Measurements from ENCODE around the gene TH. TPM values are rescaled to one million over a fixed set of nuclear protein-coding genes. Genes with fewer than 3 reads are reported as not detected.
A peak's percentile ranks its signal among the peaks of the same experiment; 100 is the strongest.

TH gene
- total and polyA plus RNA-seq, 2 of the 4 experiments (the other 2 are of a cell fraction): 0.10 TPM; not detected in 1

GRCh38 chr11:2122222-2122906, 49.3 kb downstream of the TH start:
- intact Hi-C loops (cut with micrococcal nuclease): loop anchor here (2.0 to 5.0 kb wide), 2 partner anchors 26 to 45 kb away; no protein-coding TSS in a partner anchor
- Histone ChIP-seq H2AFZ (replicated peaks; ENCODE audit: low read length, poor library complexity) (peak overlapping the region; percentile 36), H3K18ac (ENCODE audit: low read depth, low read length) (peak overlapping the region; percentile 38; the same call in 1 of the 2 replicates), H4K91ac (ENCODE audit: insufficient read depth, low read depth, low read length) (peak overlapping the region; percentile 84), H2AK9ac (replicated peaks; ENCODE audit: low read depth, low read length, poor library complexity) (peak overlapping the region; percentile 67), H3K27ac (ENCODE audit: insufficient read depth, low read length) (peak overlapping the region; percentile 12; the same call in 1 of the 2 replicates), H3K4ac (ENCODE audit: low read depth, low read length) (peak overlapping the region; percentile 80), H3K56ac (ENCODE audit: extremely low read depth, insufficient read depth, low read length) (no peak overlapping the region; the same call in 1 of the 2 replicates), H2BK20ac (ENCODE audit: low read depth, low read length) (peak overlapping the region; percentile 48; the same call in 1 of the 2 replicates), H4K20me1 (ENCODE audit: insufficient read depth, low read length) (no peaks in the 10 kb centered on the region), H4K5ac (ENCODE audit: low read depth, low read length) (peak overlapping the region; percentile 24; the same call in 1 of the 2 replicates), H3K79me1 (ENCODE audit: low read depth in 1 of 2, low read length in 2 of 2) (no peaks in the 10 kb centered on the region), H2BK5ac (ENCODE audit: low read depth, low read length, poor library complexity, severe bottlenecking) (no peak overlapping the region), H3K14ac (replicated peaks; ENCODE audit: low read depth, low read length) (peak overlapping the region; percentile 4; the same call in 1 of the 2 replicates), H3K23ac (ENCODE audit: low read depth, low read length) (no peak overlapping the region; the same call in 1 of the 2 replicates), H2BK120ac (ENCODE audit: low read depth, low read length) (peak overlapping the region; percentile 86), H3K9me1 (ENCODE audit: insufficient read depth, low read length) (no peaks in the 10 kb centered on the region), H3K9ac (ENCODE audit: low read depth, low read length) (0 out of 2 replicates have a peak overlapping the region, but pooled peaks have one; percentile 32), H4K8ac (ENCODE audit: low read depth in 2 of 2, low read length in 2 of 2) (peak overlapping the region; percentile 53 to 79; a peak in 2 of 4 replicates), H3K4me1 (ENCODE audit: control insufficient read depth, insufficient read depth, low read length) (peaks cover 11% of the 10 kb centered on the region), H2BK15ac (ENCODE audit: low read depth, low read length) (no peak overlapping the region; the same call in 2 of the 3 replicates), H3K4me3 (ENCODE audit: insufficient read depth, low read depth, low read length) (no peak overlapping the region), H3K4me2 (ENCODE audit: low read depth, low read length) (peak overlapping the region; percentile 10; the same call in 1 of the 2 replicates), H3K36me3 (ENCODE audit: control insufficient read depth, insufficient read depth, low read length) (no peaks in the 10 kb centered on the region), H3K27me3 (ENCODE audit: control insufficient read depth, insufficient read depth, low read length) (peaks cover 13% of the 10 kb centered on the region), H2AK5ac (ENCODE audit: low read depth, low read length) (peak overlapping the region; percentile 46; the same call in 1 of the 2 replicates), H3K9me3 (ENCODE audit: control insufficient read depth, insufficient read depth, low read length) (no peaks in the 10 kb centered on the region)
- BruUV-seq (replicated peaks): no TSS peak
- DNase-seq: peak; percentile 33
- peak; percentile 92 for ATAC-seq (ENCODE audit: low read depth)
- dilution Hi-C loops (cut with HindIII; ENCODE audit: low sequenced_read_pairs, unreplicated experiment): no loop called here
- peak; percentile 50; the same call in 1 of the 2 replicates for TF ChIP-seq NFE2L2 (IDR thresholded peaks at IDR 0.05; ENCODE audit: low read depth, low read length)
- no peak for TF ChIP-seq POLR2A (IDR thresholded peaks at IDR 0.05; ENCODE audit: low read depth, low read length)
- TF ChIP-seq RFX5 (IDR thresholded peaks at IDR 0.05; ENCODE audit: low read depth, low read length): no peak
- no peak for TF ChIP-seq CEBPB (IDR thresholded peaks at IDR 0.05; ENCODE audit: low read depth, low read length)
- no peak for TF ChIP-seq BHLHE40 (IDR thresholded peaks at IDR 0.05; ENCODE audit: low read depth, low read length)
- WGBS, 2 experiments (ENCODE audit: extremely low coverage in 2 of 2, insufficient read length in 1 of 2): 10% methylated on average over 2 of the region's 19 CpGs; no CpG with 5 or more reads in 1 of the 2 experiments
- POLR2A ChIA-PET (ENCODE audit: unreplicated experiment): interaction anchor here (0.6 kb wide), 1 partner anchor 319 kb away, joined by 3 read pairs; no protein-coding TSS in a partner anchor
- in situ Hi-C loops (cut with MboI; ENCODE audit: low sequenced_read_pairs): no loop called here
- CTCF ChIA-PET: no interaction called here
